IMR-90 (cell line): Measurements from ENCODE around the gene PYDC1. TPM values are rescaled to one million over a fixed set of nuclear protein-coding genes. Genes with fewer than 3 reads are reported as not detected.

Experiments
- ATAC-seq: fragments of 200-7000 bp; cut with Tn5 transposase; 2 replicates; pipeline ENCODE4 v1.9.1; 2020; ENCODE audit warnings: low read depth, mild to moderate bottlenecking, moderate library complexity
- BruUV-seq: library from RNA; stranded (reverse); fragments of 400-500 nt; replicated peaks from 2 replicates; lab custom pipeline; 2021; lab: Mats Ljungman, UMichigan
- CTCF ChIA-PET: fragments of 300-600 bp; formaldehyde crosslinking; extraction: SDS; loops from one replicate; lab custom pipeline; 2021; ENCODE audit warnings: antibody characterized with exemption; lab: Yijun Ruan, JAX
- POLR2A ChIA-PET: fragments of 300-600 bp; sonication (Branson Sonifier 250); formaldehyde crosslinking; loops from one replicate; lab custom pipeline; 2022; ENCODE audit warnings: antibody characterized with exemption; ENCODE audit not compliant: unreplicated experiment; lab: Charles Lee
- DNase-seq: peaks from one replicate; pipeline ENCODE4 v3.0.0; 2013
- H2AFZ ChIP-seq: replicated peaks from 2 replicates; pipeline ENCODE3; 2013; ENCODE audit warnings: low read length, mild to moderate bottlenecking; ENCODE audit not compliant: poor library complexity
- H2AK5ac ChIP-seq: 2 replicates; pipeline ENCODE4 v1.6.1; 2013; ENCODE audit warnings: low read depth, low read length, inconsistent platforms
- H2AK9ac ChIP-seq: replicated peaks from 2 replicates; pipeline ENCODE3; 2013; ENCODE audit warnings: mild to moderate bottlenecking, low read depth, low read length, moderate library complexity; ENCODE audit not compliant: poor library complexity
- H2BK120ac ChIP-seq: 2 replicates; pipeline ENCODE4 v1.6.1; 2013; ENCODE audit warnings: low read depth, low read length, inconsistent platforms
- H2BK15ac ChIP-seq: 3 replicates; pipeline ENCODE4 v1.6.1; 2013; ENCODE audit warnings: low read depth, low read length, inconsistent platforms
- H2BK20ac ChIP-seq: 2 replicates; pipeline ENCODE4 v1.6.1; 2013; ENCODE audit warnings: low read depth, mild to moderate bottlenecking, inconsistent platforms, low read length, moderate library complexity
- H2BK5ac ChIP-seq: 2 replicates; pipeline ENCODE4 v1.6.1; 2013; ENCODE audit warnings: mild to moderate bottlenecking, low read depth, low read length, inconsistent platforms; ENCODE audit not compliant: poor library complexity, severe bottlenecking
- H3K14ac ChIP-seq: replicated peaks from 2 replicates; pipeline ENCODE4 v1.6.1; 2013; ENCODE audit warnings: low read depth, low read length, inconsistent platforms
- H3K18ac ChIP-seq: 2 replicates; pipeline ENCODE4 v1.6.1; 2013; ENCODE audit warnings: low read depth, low read length, control low read depth
- H3K23ac ChIP-seq: 2 replicates; pipeline ENCODE4 v1.6.1; 2013; ENCODE audit warnings: low read depth, low read length, inconsistent platforms
- H3K27ac ChIP-seq: 2 replicates; pipeline ENCODE4 v1.5.1; 2013; ENCODE audit warnings: mild to moderate bottlenecking, control low read depth, low read length; ENCODE audit not compliant: insufficient read depth
- H3K27me3 ChIP-seq: 2 replicates; pipeline ENCODE4 v1.6.1; 2013; ENCODE audit warnings: low read length; ENCODE audit not compliant: control insufficient read depth, insufficient read depth
- H3K36me3 ChIP-seq: 2 replicates; pipeline ENCODE4 v1.6.1; 2013; ENCODE audit warnings: low read length, mixed read lengths; ENCODE audit not compliant: control insufficient read depth, insufficient read depth
- H3K4ac ChIP-seq: 2 replicates; pipeline ENCODE4 v1.6.1; 2013; ENCODE audit warnings: low read depth, low read length, inconsistent platforms
- H3K4me1 ChIP-seq: 2 replicates; pipeline ENCODE4 v1.6.1; 2013; ENCODE audit warnings: low read length, mixed read lengths; ENCODE audit not compliant: control insufficient read depth, insufficient read depth
- H3K4me2 ChIP-seq: 2 replicates; pipeline ENCODE4 v1.6.1; 2013; ENCODE audit warnings: low read depth, mild to moderate bottlenecking, control low read depth, low read length, moderate library complexity
- H3K4me3 ChIP-seq: 2 replicates; pipeline ENCODE4 v1.5.1; 2013; ENCODE audit warnings: low read depth, mild to moderate bottlenecking, control low read depth, low read length, moderate library complexity; ENCODE audit not compliant: insufficient read depth
- H3K56ac ChIP-seq: 2 replicates; pipeline ENCODE4 v1.6.1; 2013; ENCODE audit warnings: low read length, inconsistent platforms; ENCODE audit not compliant: insufficient read depth; ENCODE audit errors: extremely low read depth
- H3K79me1 ChIP-seq, 2 experiments: 2 replicates each; pipeline ENCODE4 v1.6.1; 2013; ENCODE audit warnings: low read length in 2 of 2, inconsistent platforms in 1 of 2, low read depth in 1 of 2
- H3K9ac ChIP-seq: 2 replicates; pipeline ENCODE4 v1.6.1; 2013; ENCODE audit warnings: low read depth, low read length, control low read depth
- H3K9me1 ChIP-seq: 2 replicates; pipeline ENCODE4 v1.6.1; 2013; ENCODE audit warnings: low read length, inconsistent platforms; ENCODE audit not compliant: insufficient read depth
- H3K9me3 ChIP-seq: 2 replicates; pipeline ENCODE4 v1.6.1; 2013; ENCODE audit warnings: low read length; ENCODE audit not compliant: control insufficient read depth, insufficient read depth
- H4K20me1 ChIP-seq: 2 replicates; pipeline ENCODE4 v1.6.1; 2013; ENCODE audit warnings: low read length, inconsistent platforms; ENCODE audit not compliant: insufficient read depth
- H4K5ac ChIP-seq: 2 replicates; pipeline ENCODE4 v1.6.1; 2013; ENCODE audit warnings: mild to moderate bottlenecking, low read depth, low read length, control low read depth
- H4K8ac ChIP-seq, 2 experiments: 2 replicates each; pipeline ENCODE4 v1.6.1; 2013; ENCODE audit warnings: low read depth in 2 of 2, low read length in 2 of 2, control low read depth in 1 of 2, inconsistent platforms in 1 of 2
- H4K91ac ChIP-seq: 2 replicates; pipeline ENCODE4 v1.6.1; 2013; ENCODE audit warnings: low read depth, low read length, inconsistent platforms; ENCODE audit not compliant: insufficient read depth
- BHLHE40 ChIP-seq: fragments of 150-350 bp; IDR thresholded peaks from 2 replicates; pipeline ENCODE4 v1.6.1; 2016; ENCODE audit warnings: mild to moderate bottlenecking, low read depth, low read length
- CEBPB ChIP-seq: IDR thresholded peaks from 2 replicates; pipeline ENCODE4 v1.6.1; 2012; ENCODE audit warnings: low read depth, low read length, improper control_type of control experiment
- CHD1 ChIP-seq: IDR thresholded peaks from 2 replicates; pipeline ENCODE4 v1.6.1; 2012; ENCODE audit warnings: low read depth, low read length, improper control_type of control experiment
- CTCF ChIP-seq: conservative IDR thresholded peaks from 2 replicates; pipeline ENCODE4 v1.5.1; 2012; ENCODE audit warnings: mild to moderate bottlenecking, low read depth, low read length, improper control_type of control experiment
- ELK1 ChIP-seq: fragments of 150-350 bp; IDR thresholded peaks from 2 replicates; pipeline ENCODE4 v1.6.1; 2016; ENCODE audit warnings: low read depth, mild to moderate bottlenecking, low read length, moderate library complexity, borderline replicate concordance
- FOS ChIP-seq: fragments of 150-350 bp; IDR thresholded peaks from 2 replicates; pipeline ENCODE4 v1.6.1; 2016; ENCODE audit warnings: low read depth, low read length
- MAFK ChIP-seq: IDR thresholded peaks from 2 replicates; pipeline ENCODE4 v1.6.1; 2012; ENCODE audit warnings: low read depth, low read length, improper control_type of control experiment
- MXI1 ChIP-seq: IDR thresholded peaks from 2 replicates; pipeline ENCODE4 v1.6.1; 2012; ENCODE audit warnings: low read depth, mild to moderate bottlenecking, low read length, moderate library complexity, borderline replicate concordance
- NFE2L2 ChIP-seq: fragments of 150-350 bp; IDR thresholded peaks from 2 replicates; pipeline ENCODE4 v1.6.1; 2016; ENCODE audit warnings: low read depth, mild to moderate bottlenecking, low read length
- POLR2A ChIP-seq: IDR thresholded peaks from 2 replicates; pipeline ENCODE4 v1.6.1; 2012; ENCODE audit warnings: mild to moderate bottlenecking, low read depth, low read length
- RAD21 ChIP-seq: IDR thresholded peaks from 2 replicates; pipeline ENCODE4 v1.6.1; 2012; ENCODE audit warnings: low read length, improper control_type of control experiment
- RCOR1 ChIP-seq: IDR thresholded peaks from 2 replicates; pipeline ENCODE4 v1.6.1; 2012; ENCODE audit warnings: mild to moderate bottlenecking, low read length, improper control_type of control experiment; ENCODE audit not compliant: insufficient replicate concordance
- RFX5 ChIP-seq: IDR thresholded peaks from 2 replicates; pipeline ENCODE4 v1.8.0; 2012; ENCODE audit warnings: low read depth, mild to moderate bottlenecking, low read length, moderate library complexity
- SMC3 ChIP-seq: fragments of 150-350 bp; IDR thresholded peaks from 2 replicates; pipeline ENCODE4 v1.6.1; 2016; ENCODE audit warnings: low read depth, mild to moderate bottlenecking, antibody characterized with exemption, low read length, moderate library complexity
- USF2 ChIP-seq: fragments of 150-350 bp; IDR thresholded peaks from 2 replicates; pipeline ENCODE4 v1.6.1; 2017; ENCODE audit warnings: mild to moderate bottlenecking, antibody characterized with exemption, low read length, low read depth
- WGBS, 2 experiments: methylation state at CpG; one replicate each; pipeline versions ENCODE4 v1.1.5 to v1.1.7; 2013; ENCODE audit warnings: missing lambda C conversion rate in 2 of 2; ENCODE audit not compliant: insufficient read length in 1 of 2; ENCODE audit errors: extremely low coverage in 2 of 2; 5-methylcytosine and 5-hydroxymethylcytosine counted together
- dilution Hi-C: fragments of 300-500 bp; cut with HindIII; formaldehyde crosslinking; loops from one replicate; pipeline ENCODE4 v1.14.3; 2018; ENCODE audit warnings: low sequenced_read_pairs; ENCODE audit not compliant: unreplicated experiment
- in situ Hi-C: fragments of 300-500 bp; cut with MboI; formaldehyde crosslinking; loops from 3 replicates; pipeline ENCODE4 v1.14.3; 2019; ENCODE audit warnings: low sequenced_read_pairs, inconsistent platforms, mixed read lengths
- intact Hi-C: fragments of 100-400 bp; cut with micrococcal nuclease; formaldehyde crosslinking; loops from 2 replicates; pipeline ENCODE4 v1.10.0; 2022
- polyA plus RNA-seq, 3 experiments: library from polyadenylated mRNA; depleted of rRNA; stranded (reverse); fragments of >200 nt; gene quantifications; 2 replicates each; pipeline ENCODE4 v1.2.3, GENCODE V29; 2012; ENCODE audit warnings: low replicate concordance in 1 of 3
- total RNA-seq: library from RNA; depleted of rRNA; stranded (reverse); fragments of >200 nt; gene quantifications from 2 replicates; pipeline ENCODE4 v1.2.3, GENCODE V29; 2012

Gene PYDC1
- total and polyA plus RNA-seq, 2 of the 4 experiments (the other 2 are of a cell fraction), result not detected

GRCh38 chr16:31192856-31193642 lies 23.9 kb downstream of the PYDC1 start:
- Histone ChIP-seq H4K20me1 (peaks cover 88% of the 10 kb centered on the region), H2AFZ (no peak overlapping the region), H3K79me1 (peaks cover 54 to 75% of the 10 kb centered on the region in 2 experiments), H3K27ac (no peak overlapping the region), H3K9me1 (peaks cover 5% of the 10 kb centered on the region; the same call in 1 of the 2 replicates), H4K5ac (no peak overlapping the region), H3K4me3 (no peak overlapping the region), H3K9me3 (no peaks in the 10 kb centered on the region), H4K8ac (no peak overlapping the region), H2AK5ac (no peak overlapping the region), H2BK5ac (no peak overlapping the region), H3K27me3 (no peaks in the 10 kb centered on the region), H3K4ac (no peak overlapping the region), H3K9ac (no peak overlapping the region), H2BK120ac (no peak overlapping the region), H2BK15ac (no peak overlapping the region), H3K23ac (no peak overlapping the region), H2AK9ac (no peak overlapping the region), H4K91ac (no peak overlapping the region), H3K4me1 (no peaks in the 10 kb centered on the region), H3K4me2 (no peak overlapping the region), H2BK20ac (no peak overlapping the region), H3K18ac (no peak overlapping the region), H3K36me3 (peaks cover 82% of the 10 kb centered on the region), H3K14ac (no peak overlapping the region), H3K56ac (no peak overlapping the region)
- BruUV-seq, result no TSS peak
- WGBS, 2 experiments, result 97% methylated on average over 6 of the region's 16 CpGs; no CpG with 5 or more reads in 1 of the 2 experiments
- intact Hi-C loops (no loop called here), in situ Hi-C loops (loop anchor here (10.0 kb wide), 1 partner anchor 682 kb away; the partner anchor contains the start of gene ZNF267), dilution Hi-C loops (no loop called here)
- CTCF ChIA-PET, result interaction anchor here (0.7 kb wide), 1 partner anchor 233 kb away, joined by 3 read pairs; no protein-coding TSS in a partner anchor
- DNase-seq (no peak), ATAC-seq (no peak)
- POLR2A ChIA-PET, result interaction anchor here (0.6 kb wide), 1 partner anchor 13 kb away, joined by 3 read pairs; no protein-coding TSS in a partner anchor
- TF ChIP-seq RFX5 (no peak), USF2 (no peak), SMC3 (no peak), BHLHE40 (no peak), POLR2A (no peak), MXI1 (no peak), RAD21 (no peak), NFE2L2 (no peak), MAFK (no peak), CTCF (no peak), RCOR1 (no peak), FOS (no peak), CEBPB (no peak), CHD1 (no peak), ELK1 (no peak)
